Activated CD4-positive, alpha-beta memory T cell treated with anti-CD3 and anti-CD28 coated beads, Interleukin-2, amount 10 ng/mL, durations not matched to agents 7 days and 5 days (primary cell): ENCODE results near the gene NAA30. TPM values are rescaled to one million over a fixed set of nuclear protein-coding genes. Genes with fewer than 3 reads are reported as not detected.
A peak's percentile ranks its signal among the peaks of the same experiment; 100 is the strongest.

Experiments used
- CTCF ChIA-PET: fragments of 350-600 bp; sonication (Branson Sonifier 250); formaldehyde crosslinking; loops from one replicate; lab custom pipeline; 2021; ENCODE audit warnings: antibody characterized with exemption, inconsistent platforms; lab: Charles Lee
- POLR2A ChIA-PET: fragments of 350-600 bp; sonication (Branson Sonifier 250); formaldehyde crosslinking; loops from one replicate; lab custom pipeline; 2021; ENCODE audit warnings: antibody characterized with exemption; lab: Charles Lee
- DNase-seq: peaks from one replicate; pipeline ENCODE4 v3.0.0-alpha.2; 2020
- H3K27ac Mint-ChIP-seq: one replicate; pipeline ENCODE4 v1.8.0; 2021; ENCODE audit warnings: mild to moderate bottlenecking, mixed read lengths
- H3K27me3 Mint-ChIP-seq: one replicate; pipeline ENCODE4 v1.8.0; 2021; ENCODE audit warnings: mixed read lengths
- H3K36me3 Mint-ChIP-seq: one replicate; pipeline ENCODE4 v1.8.0; 2021; ENCODE audit warnings: low read depth, mixed read lengths
- H3K4me1 Mint-ChIP-seq: one replicate; pipeline ENCODE4 v1.8.0; 2021; ENCODE audit warnings: mixed read lengths
- H3K4me3 Mint-ChIP-seq: one replicate; pipeline ENCODE4 v1.8.0; 2021; ENCODE audit warnings: mild to moderate bottlenecking, mixed read lengths
- H3K9me3 Mint-ChIP-seq: one replicate; pipeline ENCODE4 v1.8.0; 2021; ENCODE audit warnings: mixed read lengths
- total RNA-seq, 2 experiments: library from RNA; stranded (reverse); gene quantifications; one replicate each; pipeline ENCODE4 v1.2.3, GENCODE V29; 2021

The NAA30 gene
- total RNA-seq, 2 experiments from 2014 or later = 18.8 to 21.1 TPM

- ChIA-PET CTCF (no interaction called here), POLR2A (interaction anchor here (2.5 kb wide), 1 partner anchor 11 kb away, joined by 8 read pairs; the partner anchor contains the start of gene NAA30)
- Mint-ChIP-seq H3K4me1 (no peaks in the 10 kb centered on the region), H3K27ac (no peak overlapping the region), H3K4me3 (no peak overlapping the region), H3K36me3 (no peaks in the 10 kb centered on the region), H3K9me3 (no peaks in the 10 kb centered on the region), H3K27me3 (peaks cover 1% of the 10 kb centered on the region)
- no peak for DNase-seq
Measured at GRCh38 chr14:57378661-57379060, 11.7 kb upstream of the NAA30 start.

- no peak overlapping the region for H3K27ac Mint-ChIP-seq
- CTCF ChIA-PET = no interaction called here
- no peak overlapping the region for H3K4me3 Mint-ChIP-seq
- H3K9me3 Mint-ChIP-seq = no peaks in the 10 kb centered on the region
- H3K27me3 Mint-ChIP-seq = peaks cover 3% of the 10 kb centered on the region
- POLR2A ChIA-PET = no interaction called here
- DNase-seq = no peak
- no peaks in the 10 kb centered on the region for H3K4me1 Mint-ChIP-seq
- no peaks in the 10 kb centered on the region for H3K36me3 Mint-ChIP-seq
Measured at GRCh38 chr14:57380935-57381334, 9.5 kb upstream of the NAA30 start.

- H3K4me3 Mint-ChIP-seq = no peak overlapping the region
- POLR2A ChIA-PET = no interaction called here
Measured at GRCh38 chr14:57382283-57382682, 8.1 kb upstream of the NAA30 start.

GRCh38 chr14:57383125-57383745 is 7.2 kb upstream of the NAA30 start:
- no peak for DNase-seq
- ChIA-PET CTCF (interaction anchor here (0.6 kb wide), 1 partner anchor 986 kb away, joined by 3 read pairs; no protein-coding TSS in a partner anchor), POLR2A (no interaction called here)
- Mint-ChIP-seq H3K36me3 (no peaks in the 10 kb centered on the region), H3K4me1 (no peaks in the 10 kb centered on the region), H3K27ac (no peak overlapping the region), H3K4me3 (no peak overlapping the region), H3K27me3 (peaks cover 2% of the 10 kb centered on the region), H3K9me3 (no peaks in the 10 kb centered on the region)

More at GRCh38 chr14:57382283-57382682, 8.1 kb upstream of the NAA30 start:
- Mint-ChIP-seq H3K36me3 (no peaks in the 10 kb centered on the region), H3K27ac (no peak overlapping the region), H3K9me3 (no peaks in the 10 kb centered on the region), H3K27me3 (peaks cover 3% of the 10 kb centered on the region), H3K4me1 (no peaks in the 10 kb centered on the region)
- DNase-seq = no peak
- CTCF ChIA-PET = no interaction called here

GRCh38 chr14:57388067-57388466 is 2.3 kb upstream of the NAA30 start:
- ChIA-PET POLR2A (no interaction called here), CTCF (no interaction called here)
- H3K9me3 Mint-ChIP-seq = no peaks in the 10 kb centered on the region
- peaks cover 28% of the 10 kb centered on the region for H3K4me1 Mint-ChIP-seq
- no peak overlapping the region for H3K27ac Mint-ChIP-seq
- no peak for DNase-seq
- no peak overlapping the region for H3K4me3 Mint-ChIP-seq
- H3K36me3 Mint-ChIP-seq = peaks cover 17% of the 10 kb centered on the region
- peaks cover 2% of the 10 kb centered on the region for H3K27me3 Mint-ChIP-seq

GRCh38 chr14:57389646-57390036 is 745 bp upstream of the NAA30 start:
- Mint-ChIP-seq H3K4me1 (peaks cover 44% of the 10 kb centered on the region), H3K36me3 (peaks cover 32% of the 10 kb centered on the region), H3K4me3 (peak overlapping the region; percentile 89), H3K9me3 (no peaks in the 10 kb centered on the region), H3K27ac (peak overlapping the region; percentile 90), H3K27me3 (no peaks in the 10 kb centered on the region)
- ChIA-PET POLR2A (interaction anchor here (0.8 to 3.2 kb wide), 11 partner anchors 11 to 909 kb away, joined by 3 to 47 read pairs (median 5); partner anchors contain the start of genes AP5M1, ARID4A, EXOC5 and PSMA3), CTCF (interaction anchor here (0.6 to 1.9 kb wide), 2 partner anchors 12 to 137 kb away, joined by 3 to 5 read pairs; no protein-coding TSS in a partner anchor)
- DNase-seq = no peak

- H3K4me1 Mint-ChIP-seq = peaks cover 46% of the 10 kb centered on the region
- H3K27me3 Mint-ChIP-seq = no peaks in the 10 kb centered on the region
- ChIA-PET POLR2A (interaction anchor here (1.4 to 3.2 kb wide), 8 partner anchors 10 to 907 kb away, joined by 4 to 47 read pairs (median 6); partner anchors contain the start of genes AP5M1, ARID4A, EXOC5 and PSMA3), CTCF (interaction anchor here (0.6 to 1.0 kb wide), 2 partner anchors 122 to 1050 kb away, joined by 3 to 5 read pairs; partner anchors contain the start of genes AP5M1 and EXOC5)
- H3K4me3 Mint-ChIP-seq = peak overlapping the region; percentile 89
- peak; percentile 50 for DNase-seq
- H3K9me3 Mint-ChIP-seq = no peaks in the 10 kb centered on the region
- peaks cover 38% of the 10 kb centered on the region for H3K36me3 Mint-ChIP-seq
- H3K27ac Mint-ChIP-seq = peak overlapping the region; percentile 71
Measured at GRCh38 chr14:57390806-57391516, 575 bp downstream of the NAA30 start.

GRCh38 chr14:57391517-57392195 is 1.3 kb downstream of the NAA30 start:
- ChIA-PET POLR2A (interaction anchor here (2.9 to 3.2 kb wide), 2 partner anchors 10 to 123 kb away, joined by 36 to 47 read pairs; partner anchors contain the start of genes AP5M1 and EXOC5), CTCF (no interaction called here)
- Mint-ChIP-seq H3K27me3 (no peaks in the 10 kb centered on the region), H3K4me3 (peak overlapping the region; percentile 89), H3K4me1 (peaks cover 46% of the 10 kb centered on the region), H3K9me3 (no peaks in the 10 kb centered on the region), H3K27ac (peak overlapping the region; percentile 71), H3K36me3 (peaks cover 41% of the 10 kb centered on the region)
- DNase-seq = no peak

GRCh38 chr14:57392830-57393229 is 2.4 kb downstream of the NAA30 start:
- CTCF ChIA-PET = no interaction called here
- H3K4me1 Mint-ChIP-seq = peaks cover 46% of the 10 kb centered on the region
- no peak for DNase-seq
- H3K27me3 Mint-ChIP-seq = no peaks in the 10 kb centered on the region
- H3K9me3 Mint-ChIP-seq = no peaks in the 10 kb centered on the region
- peaks cover 46% of the 10 kb centered on the region for H3K36me3 Mint-ChIP-seq
- POLR2A ChIA-PET = interaction anchor here (1.2 kb wide), 1 partner anchor 124 kb away, joined by 5 read pairs; the partner anchor contains the start of genes AP5M1 and EXOC5
- peak overlapping the region; percentile 89 for H3K4me3 Mint-ChIP-seq
- H3K27ac Mint-ChIP-seq = peak overlapping the region; percentile 34

GRCh38 chr14:57400556-57401494 is 10.4 kb downstream of the NAA30 start:
- Mint-ChIP-seq H3K27me3 (no peaks in the 10 kb centered on the region), H3K4me3 (no peak overlapping the region), H3K9me3 (no peaks in the 10 kb centered on the region), H3K27ac (no peak overlapping the region), H3K36me3 (peaks cover 49% of the 10 kb centered on the region), H3K4me1 (peaks cover 25% of the 10 kb centered on the region)
- CTCF ChIA-PET = interaction anchor here (1.2 kb wide), 2 partner anchors 8 to 11 kb away, joined by 4 to 5 read pairs; partner anchors contain the start of gene NAA30
- POLR2A ChIA-PET = interaction anchor here (4.9 kb wide), 1 partner anchor 10 kb away, joined by 47 read pairs; the partner anchor contains the start of gene NAA30
- DNase-seq = no peak

GRCh38 chr14:57401501-57401900 is 11.1 kb downstream of the NAA30 start:
- Mint-ChIP-seq H3K4me1 (peaks cover 25% of the 10 kb centered on the region), H3K4me3 (no peak overlapping the region), H3K27ac (no peak overlapping the region), H3K27me3 (no peaks in the 10 kb centered on the region), H3K9me3 (no peaks in the 10 kb centered on the region), H3K36me3 (peaks cover 51% of the 10 kb centered on the region)
- ChIA-PET POLR2A (interaction anchor here (4.9 kb wide), 1 partner anchor 11 kb away, joined by 47 read pairs; the partner anchor contains the start of gene NAA30), CTCF (interaction anchor here (1.2 kb wide), 1 partner anchor 12 kb away, joined by 5 read pairs; the partner anchor contains the start of gene NAA30)
- no peak for DNase-seq
